Karpas-422 (cell line): ENCODE data around the gene DBP. TPM values are rescaled to one million over a fixed set of nuclear protein-coding genes. Genes with fewer than 3 reads are reported as not detected.
"Not testable (repeated sequence)": the region's sequence is repeated elsewhere in the genome, so short reads cannot be mapped to it uniquely, and the experiment has no call there.

Source experiments
- DNase-seq: peaks from one replicate; pipeline ENCODE4 v3.0.0-alpha.2; 2015
- H2AFZ ChIP-seq: fragments of 200-600 bp; sonication (generic); 2 replicates; pipeline ENCODE4 v1.6.1; 2014; ENCODE audit warnings: antibody characterized with exemption, low read length, mixed read lengths
- H3K27ac ChIP-seq: fragments of 200-600 bp; sonication (generic); 2 replicates; pipeline ENCODE4 v1.5.1; 2014; ENCODE audit warnings: mild to moderate bottlenecking, low read length, moderate library complexity
- H3K27me3 ChIP-seq: fragments of 200-600 bp; sonication (generic); 2 replicates; pipeline ENCODE4 v1.6.1; 2014; ENCODE audit warnings: low read length, mixed read lengths
- H3K36me3 ChIP-seq: fragments of 200-600 bp; sonication (generic); 2 replicates; pipeline ENCODE4 v1.6.1; 2014; ENCODE audit warnings: low read length, mixed read lengths; ENCODE audit not compliant: insufficient read depth
- H3K4me1 ChIP-seq: fragments of 200-600 bp; sonication (generic); 2 replicates; pipeline ENCODE4 v1.6.1; 2014; ENCODE audit warnings: mild to moderate bottlenecking, low read length, mixed read lengths
- H3K4me2 ChIP-seq: fragments of 200-600 bp; sonication (generic); 2 replicates; pipeline ENCODE4 v1.6.1; 2014; ENCODE audit warnings: low read length, low read depth, mild to moderate bottlenecking; ENCODE audit not compliant: poor library complexity, severe bottlenecking
- H3K4me3 ChIP-seq: fragments of 200-600 bp; sonication (generic); 2 replicates; pipeline ENCODE4 v1.5.1; 2014; ENCODE audit warnings: mild to moderate bottlenecking, antibody characterized with exemption, low read length, mixed read lengths
- H3K79me2 ChIP-seq: fragments of 200-600 bp; sonication (generic); 2 replicates; pipeline ENCODE4 v1.6.1; 2014; ENCODE audit warnings: mild to moderate bottlenecking, low read length, mixed read lengths
- H3K9ac ChIP-seq: fragments of 200-600 bp; sonication (generic); 2 replicates; pipeline ENCODE4 v1.6.0; 2014; ENCODE audit warnings: low read length
- H3K9me2 ChIP-seq: fragments of 200-600 bp; sonication (generic), shearing (Covaris generic); replicated peaks from 2 replicates; pipeline ENCODE4 v1.6.0; 2014; ENCODE audit warnings: mild to moderate bottlenecking, low read length, moderate library complexity; ENCODE audit not compliant: insufficient read depth
- H3K9me3 ChIP-seq: fragments of 300-700, 200-600 bp; sonication (generic); 2 replicates; pipeline ENCODE4 v1.6.1; 2014; ENCODE audit warnings: low read length, mixed read lengths
- H4K20me1 ChIP-seq: fragments of 200-600 bp; sonication (generic); 2 replicates; pipeline ENCODE4 v1.6.1; 2014; ENCODE audit warnings: mild to moderate bottlenecking, antibody characterized with exemption, low read length, low read depth; ENCODE audit not compliant: insufficient read depth
- total RNA-seq: library from RNA; depleted of rRNA; stranded (reverse); fragments of >200 nt; shearing (Covaris generic); gene quantifications from 2 replicates; pipeline ENCODE4 v1.2.3, GENCODE V29; 2014; ENCODE audit warnings: low replicate concordance

DBP gene
- total RNA-seq, 1 experiment from 2014 or later: 8.5 TPM

DNA sequence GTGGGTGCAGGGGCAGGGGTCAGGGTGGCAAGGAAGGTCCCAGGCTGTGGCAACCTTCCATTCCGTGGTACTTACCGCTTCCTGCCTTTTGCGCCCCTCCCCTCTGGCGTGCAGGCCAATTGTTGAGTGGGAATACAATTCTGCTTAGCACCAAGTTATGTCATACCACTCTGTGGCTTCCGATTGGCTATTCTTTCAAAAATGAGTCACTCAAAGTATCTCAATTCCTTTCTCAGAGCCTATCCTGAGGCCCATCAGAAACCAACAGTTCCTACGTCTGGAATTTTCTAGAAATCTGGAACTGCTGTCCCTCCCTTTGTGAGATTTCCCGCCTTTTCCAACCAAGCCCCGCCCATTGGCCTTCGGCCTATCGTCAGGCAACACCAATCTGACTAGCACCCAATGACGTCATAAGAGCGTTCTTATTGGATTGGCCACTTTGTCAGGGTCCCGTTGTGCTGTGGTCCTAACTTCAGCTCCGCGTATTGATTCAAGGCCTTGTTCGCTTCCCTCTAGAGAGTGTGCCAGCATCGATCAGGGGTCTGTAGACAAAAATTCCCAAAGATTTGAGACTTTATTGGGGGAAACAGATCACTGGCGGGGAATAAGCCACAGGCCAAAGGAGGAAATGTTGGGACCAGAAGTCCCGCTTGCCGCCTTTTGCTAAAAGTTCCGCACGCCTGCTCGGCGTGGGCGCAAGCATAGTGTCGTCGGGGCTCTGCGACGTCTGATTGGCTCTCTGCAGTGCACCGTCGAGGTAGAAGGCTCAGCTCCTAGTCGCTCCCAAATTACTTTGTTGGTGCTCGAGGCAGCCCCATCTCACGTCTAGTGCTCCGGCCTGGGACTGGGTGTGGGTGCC, 23.9 kb upstream of the DBP start:
- Histone ChIP-seq H3K9me2 (no peaks in the 10 kb centered on the region), H3K36me3 (no peaks in the 10 kb centered on the region), H3K9ac (peak overlapping the region; percentile 33; the same call in 1 of the 2 replicates), H3K4me1 (peaks cover 5% of the 10 kb centered on the region), H3K9me3 (no peaks in the 10 kb centered on the region), H3K4me2 (peak overlapping the region; percentile 7), H3K79me2 (no peaks in the 10 kb centered on the region), H3K27ac (no peak overlapping the region), H2AFZ (peak overlapping the region; percentile 65), H3K4me3 (peak overlapping the region; percentile 3; the same call in 1 of the 2 replicates), H4K20me1 (no peaks in the 10 kb centered on the region), H3K27me3 (no peaks in the 10 kb centered on the region)
- DNase-seq: peak; percentile 96

GRCh38 chr19:48659768-48660167, 22.6 kb upstream of the DBP start:
- H3K9ac ChIP-seq: no peak overlapping the region
- H3K27ac ChIP-seq: no peak overlapping the region
- no peaks in the 10 kb centered on the region for H4K20me1 ChIP-seq
- H3K79me2 ChIP-seq: no peaks in the 10 kb centered on the region
- no peaks in the 10 kb centered on the region for H3K36me3 ChIP-seq
- H3K9me2 ChIP-seq: no peaks in the 10 kb centered on the region
- no peak overlapping the region for H3K4me2 ChIP-seq
- peaks cover 5% of the 10 kb centered on the region for H3K4me1 ChIP-seq
- H3K9me3 ChIP-seq: no peaks in the 10 kb centered on the region
- H3K27me3 ChIP-seq: no peaks in the 10 kb centered on the region
- H3K4me3 ChIP-seq: no peak overlapping the region
- DNase-seq: peak; percentile 79
- H2AFZ ChIP-seq: no peak overlapping the region

DNA sequence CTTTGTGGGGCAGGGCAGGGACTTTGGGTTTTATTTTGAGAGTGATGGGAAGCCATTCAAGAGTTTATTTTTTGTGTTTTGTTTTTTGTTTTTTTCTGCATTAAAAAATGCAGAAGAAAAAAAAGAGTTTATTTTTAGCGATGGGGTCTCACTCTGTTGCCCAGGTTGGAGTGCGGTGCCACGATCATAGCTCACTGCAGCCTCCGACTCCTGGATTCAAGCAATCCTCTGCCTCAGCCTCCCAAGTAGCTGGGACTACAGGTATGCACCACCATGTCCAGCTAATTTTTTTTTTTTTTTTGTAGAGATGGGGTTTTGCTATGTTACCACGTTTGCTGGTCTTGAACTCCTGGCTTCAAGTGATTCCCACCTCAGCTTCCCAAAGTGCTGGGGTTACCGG, 21.3 kb upstream of the DBP start:
- no peaks in the 10 kb centered on the region for H3K79me2 ChIP-seq
- DNase-seq: no peak

DNA sequence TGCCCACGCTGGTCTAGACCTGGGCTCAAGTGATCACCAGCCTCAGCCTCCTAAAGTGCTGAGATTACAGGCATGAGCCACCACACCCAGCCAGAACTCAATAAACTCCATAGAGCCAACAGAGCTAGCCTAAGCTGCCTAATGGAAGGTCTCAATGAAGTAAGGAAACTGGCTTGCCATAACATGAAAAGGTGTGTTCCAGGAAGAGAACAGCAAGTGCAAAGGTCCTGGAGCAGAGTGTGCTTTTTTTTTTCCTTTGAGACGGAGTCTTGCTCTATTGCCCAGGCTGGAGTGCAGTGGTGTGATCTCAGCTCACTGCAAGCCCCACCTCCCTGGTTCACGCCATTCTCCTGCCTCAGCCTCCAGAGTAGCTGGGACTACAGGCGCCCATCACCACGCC, 20.6 kb upstream of the DBP start:
- not testable (repeated sequence) for H4K20me1 ChIP-seq, DNase-seq

More for the DNA sequence above, 21.3 kb upstream of the DBP start:
- Histone ChIP-seq H3K4me3 (no peak overlapping the region), H3K4me1 (peaks cover 5% of the 10 kb centered on the region), H3K27me3 (no peaks in the 10 kb centered on the region), H3K27ac (no peak overlapping the region), H4K20me1 (no peaks in the 10 kb centered on the region), H3K9me3 (no peaks in the 10 kb centered on the region), H3K9me2 (no peaks in the 10 kb centered on the region), H2AFZ (no peak overlapping the region), H3K4me2 (no peak overlapping the region), H3K36me3 (no peaks in the 10 kb centered on the region), H3K9ac (no peak overlapping the region)

DNA sequence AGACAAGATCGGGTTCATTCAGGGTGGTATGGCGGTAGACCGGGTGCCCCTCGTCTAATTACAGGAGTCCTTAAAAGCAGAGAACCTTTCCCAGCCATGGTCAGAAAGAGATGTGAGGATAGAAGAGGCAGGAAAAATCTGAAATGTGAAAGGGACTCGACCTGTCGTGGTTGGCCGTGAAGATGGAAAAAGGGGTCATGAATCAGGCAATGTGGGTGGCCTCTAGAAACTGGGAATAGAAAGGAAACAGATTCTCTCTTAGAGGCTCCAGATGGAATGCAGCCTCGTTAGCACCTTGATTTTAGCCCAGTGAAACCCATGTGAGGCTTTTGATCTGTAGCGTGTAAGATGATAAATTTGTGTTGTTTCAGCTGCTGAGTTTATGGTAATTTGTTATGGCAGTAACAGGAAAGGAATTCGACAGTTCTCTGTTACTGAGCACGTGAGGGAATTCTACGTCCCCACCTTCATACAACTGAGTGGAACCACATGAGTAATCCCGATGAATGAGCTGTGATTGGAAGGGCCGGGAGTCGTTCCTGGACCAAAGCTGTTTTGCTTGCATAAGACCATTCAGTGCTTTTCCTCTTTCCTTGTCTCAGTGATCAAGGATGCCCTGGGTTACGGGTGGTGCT, 19.8 kb upstream of the DBP start:
- Histone ChIP-seq H3K4me1 (peaks cover 5% of the 10 kb centered on the region), H3K79me2 (no peaks in the 10 kb centered on the region), H3K4me2 (no peak overlapping the region), H3K9ac (no peak overlapping the region), H3K27me3 (no peaks in the 10 kb centered on the region), H3K36me3 (no peaks in the 10 kb centered on the region), H3K4me3 (no peak overlapping the region), H4K20me1 (no peaks in the 10 kb centered on the region), H2AFZ (no peak overlapping the region), H3K9me3 (no peaks in the 10 kb centered on the region), H3K27ac (no peak overlapping the region), H3K9me2 (no peaks in the 10 kb centered on the region)
- no peak for DNase-seq

More for the DNA sequence above, 20.6 kb upstream of the DBP start:
- not testable (repeated sequence) for H3K4me1 ChIP-seq, H3K4me2 ChIP-seq, H3K27ac ChIP-seq, H3K79me2 ChIP-seq, H3K9me2 ChIP-seq, H3K9ac ChIP-seq, H2AFZ ChIP-seq, H3K27me3 ChIP-seq, H3K4me3 ChIP-seq, H3K36me3 ChIP-seq, H3K9me3 ChIP-seq

DNA sequence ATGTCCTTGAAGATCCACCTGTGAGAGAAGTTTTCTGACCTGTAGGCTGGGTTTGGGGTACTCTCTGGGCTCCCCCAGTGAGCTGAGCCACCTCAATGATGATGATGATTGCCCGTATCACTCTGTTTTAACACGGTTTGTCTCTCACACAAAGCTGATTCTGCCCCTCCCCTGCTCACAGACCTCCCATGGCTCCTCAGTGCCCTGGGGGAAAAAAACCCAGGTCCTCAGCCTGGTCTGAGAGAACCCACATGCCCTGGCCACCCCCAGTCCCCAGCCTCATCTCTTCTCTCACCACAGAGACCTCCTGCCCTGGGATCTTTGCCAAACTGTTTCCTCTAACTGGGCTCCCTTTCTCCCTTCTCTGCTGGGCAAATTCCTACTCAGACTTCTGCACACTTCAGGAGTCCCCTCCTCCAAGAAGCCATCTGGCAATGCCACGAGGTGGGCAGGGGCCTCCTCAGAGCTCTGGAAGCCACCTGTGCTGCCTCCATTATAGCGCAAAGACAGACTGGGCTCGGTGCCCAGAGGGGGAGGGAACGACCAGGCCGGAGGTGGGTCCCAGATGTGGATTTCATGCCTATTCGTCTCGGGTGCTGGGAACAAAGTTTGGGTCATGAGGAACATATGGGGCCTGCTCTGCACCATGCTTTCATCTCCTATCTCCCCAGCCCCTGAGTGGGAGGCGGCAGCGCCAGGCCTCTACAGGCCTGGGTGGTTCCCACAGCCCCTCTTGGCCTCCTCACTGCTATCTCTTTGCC, 17.3 kb upstream of the DBP start:
- Histone ChIP-seq H3K27ac (no peak overlapping the region), H4K20me1 (no peaks in the 10 kb centered on the region), H3K36me3 (no peaks in the 10 kb centered on the region), H3K27me3 (no peaks in the 10 kb centered on the region), H3K4me3 (no peak overlapping the region), H3K9me3 (no peaks in the 10 kb centered on the region), H3K4me1 (no peaks in the 10 kb centered on the region), H2AFZ (no peak overlapping the region), H3K4me2 (no peak overlapping the region), H3K9me2 (no peaks in the 10 kb centered on the region), H3K79me2 (no peaks in the 10 kb centered on the region), H3K9ac (no peak overlapping the region)
- no peak for DNase-seq

DNA sequence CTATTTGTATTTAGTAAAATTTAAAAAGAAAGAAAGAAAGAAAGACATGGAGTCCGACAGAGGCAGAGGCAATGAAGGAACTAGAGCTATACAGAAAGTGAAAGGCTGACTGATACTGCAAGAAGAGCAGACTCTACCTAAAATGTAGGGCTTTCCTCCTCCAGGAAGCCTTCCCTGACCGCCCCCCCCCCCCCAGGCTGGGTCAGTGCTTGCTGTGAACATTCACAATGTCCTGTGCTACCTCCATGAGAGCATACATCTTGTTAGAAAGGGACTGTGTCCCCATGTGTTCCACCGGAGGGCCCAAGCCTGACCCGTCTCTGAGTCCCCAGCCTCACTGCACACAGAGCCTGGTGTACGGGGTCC, 14.5 kb upstream of the DBP start:
- Histone ChIP-seq H3K27ac (no peak overlapping the region), H3K4me1 (no peaks in the 10 kb centered on the region), H3K4me3 (no peak overlapping the region), H3K9me2 (no peaks in the 10 kb centered on the region), H3K9me3 (no peaks in the 10 kb centered on the region), H3K79me2 (no peaks in the 10 kb centered on the region), H4K20me1 (no peaks in the 10 kb centered on the region), H3K9ac (no peak overlapping the region), H2AFZ (no peak overlapping the region), H3K4me2 (no peak overlapping the region), H3K27me3 (no peaks in the 10 kb centered on the region), H3K36me3 (no peaks in the 10 kb centered on the region)
- no peak for DNase-seq
